Fibroblast of gingiva (primary cell): ENCODE measurements around the gene ICA1.
"Not testable (repeated sequence)": the region's sequence is repeated elsewhere in the genome, so short reads cannot be mapped to it uniquely, and the experiment has no call there.

Experiments used
- DNase-seq: peaks from one replicate; pipeline ENCODE4 v3.0.0-alpha.2; 2011; ENCODE audit warnings: low read depth

Gene ICA1

DNA sequence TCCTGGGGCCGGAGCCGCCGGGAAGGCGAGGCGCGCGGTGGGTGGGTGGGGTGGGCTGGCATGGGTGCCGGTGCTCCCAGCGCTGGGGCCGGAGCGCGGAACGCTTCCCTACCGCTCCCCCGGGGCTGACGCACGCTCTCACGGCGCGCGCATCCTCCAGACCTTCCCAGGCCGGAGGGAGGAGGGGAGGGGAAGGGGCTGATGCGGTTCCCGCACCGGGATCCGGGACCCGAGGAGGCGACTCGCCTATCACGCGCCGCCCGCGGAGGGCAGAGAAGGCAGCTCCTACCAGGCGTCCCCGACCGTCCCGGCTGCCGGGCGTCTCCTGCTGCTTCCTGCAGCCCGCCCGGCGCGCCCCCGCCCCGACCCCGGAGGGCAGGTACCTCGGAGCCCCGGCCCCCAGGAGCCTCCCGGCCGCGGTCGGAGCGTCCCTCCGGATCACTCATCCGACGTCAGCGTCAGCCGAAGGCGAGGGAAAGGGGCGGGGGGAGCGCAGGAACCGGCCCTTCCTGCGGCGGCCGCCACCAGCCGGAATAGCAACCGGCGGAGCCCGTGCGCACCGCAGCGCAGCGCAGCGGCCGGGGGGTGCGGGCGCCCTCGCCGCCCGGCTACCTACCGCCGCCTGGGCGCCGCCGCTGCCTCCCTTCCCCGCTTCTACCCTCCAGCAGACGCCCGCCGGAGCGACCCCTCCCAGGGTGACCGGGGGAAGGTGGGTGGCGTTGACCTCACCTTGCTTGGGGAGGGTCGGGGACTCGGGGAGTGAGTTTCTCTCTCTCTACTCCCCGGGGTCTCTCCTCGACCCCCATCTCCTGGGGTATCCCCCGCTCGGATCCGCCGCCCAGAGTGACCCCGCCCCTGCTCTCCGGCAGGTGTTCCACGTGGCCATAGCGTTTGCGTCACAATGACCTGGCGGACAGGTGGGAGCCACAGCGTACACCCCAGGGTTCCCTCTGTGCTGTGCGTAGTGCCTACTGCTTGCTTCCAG is at the start of gene ICA1:
Gene ICA1, minus strand, starts transcription at position 457 of the 985 bp plus-strand sequence. CDS start 26,241 bp downstream, outside the sequence.
- DNase-seq: peak; percentile 7

- no peak for DNase-seq
These were observed 48.9 kb upstream of the ICA1 start for GRCh38 chr7:8310876-8311275.

- no peak for DNase-seq
These were observed 43.8 kb upstream of the ICA1 start for GRCh38 chr7:8305625-8306388.

- no peak for DNase-seq
These were observed 43.1 kb upstream of the ICA1 start for GRCh38 chr7:8305104-8305503.

DNA sequence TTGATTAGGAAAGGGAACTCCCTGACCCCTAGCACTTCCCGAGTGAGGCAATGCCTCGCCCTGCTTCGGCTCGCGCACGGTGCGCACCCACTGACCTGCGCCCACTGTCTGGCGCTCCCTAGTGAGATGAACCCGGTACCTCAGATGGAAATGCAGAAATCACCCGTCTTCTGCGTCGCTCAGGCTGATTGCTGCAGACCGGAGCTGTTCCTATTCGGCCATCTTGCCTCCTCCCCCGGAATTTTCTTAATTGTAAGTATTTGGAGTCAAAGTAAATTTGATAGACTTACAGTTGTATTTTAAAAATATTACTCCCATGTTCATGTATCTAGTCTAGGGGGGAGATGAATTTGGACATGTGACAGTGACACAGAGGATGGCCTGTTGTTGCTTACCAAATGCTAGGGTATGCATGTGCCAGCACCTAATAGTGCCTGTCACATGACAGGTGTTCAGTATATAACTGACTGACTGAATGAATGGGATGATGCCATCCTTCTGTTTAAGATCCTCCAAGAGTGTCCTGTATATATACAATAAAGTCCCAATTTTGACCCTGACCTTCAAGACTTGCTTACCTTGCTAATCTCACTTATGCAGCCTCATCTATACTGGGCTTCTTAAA is 42.0 kb upstream of the ICA1 start:
- DNase-seq: no peak

- not testable (repeated sequence) for DNase-seq
These were observed 35.1 kb upstream of the ICA1 start for GRCh38 chr7:8297023-8297422.

GRCh38 chr7:8296362-8296659 is 34.3 kb upstream of the ICA1 start:
- DNase-seq: no peak

DNA sequence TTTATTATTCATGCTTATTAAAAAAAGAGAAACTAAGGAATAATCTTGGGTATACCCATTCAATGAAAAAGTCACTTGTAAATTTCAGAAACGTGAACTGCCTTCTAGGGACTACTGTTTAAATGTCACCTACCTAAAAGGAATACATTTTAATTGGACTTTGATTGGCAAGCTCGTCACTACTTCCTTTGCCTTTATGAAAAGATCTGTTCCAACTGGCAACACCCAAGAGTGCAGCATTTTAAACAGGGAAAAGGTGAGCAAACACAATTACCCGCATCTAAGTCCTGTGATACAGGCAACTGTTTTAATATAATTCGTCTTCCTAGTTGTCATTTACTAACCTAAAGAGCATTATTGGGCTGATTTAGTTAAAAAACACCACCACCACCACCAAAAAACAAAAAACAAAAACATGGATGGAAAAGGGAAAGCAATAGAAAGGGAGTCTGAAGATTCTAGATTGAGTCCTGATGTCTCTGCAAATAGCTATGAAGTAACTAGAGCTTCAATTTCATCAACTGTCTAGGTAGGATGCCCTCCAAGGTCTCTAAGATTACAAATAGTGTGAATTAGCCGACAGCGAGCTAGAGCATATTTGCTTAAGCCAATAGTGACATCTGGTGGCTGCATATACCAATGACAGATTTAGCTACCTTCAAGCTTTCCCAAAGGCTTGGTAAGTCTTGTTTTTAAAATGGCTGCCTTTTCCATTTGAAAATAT is 33.8 kb upstream of the ICA1 start:
- DNase-seq: peak; percentile 79

- DNase-seq: no peak
These were observed 29.6 kb upstream of the ICA1 start for GRCh38 chr7:8291397-8292141.

GRCh38 chr7:8290645-8291308 is 28.8 kb upstream of the ICA1 start:
- DNase-seq: no peak

DNA sequence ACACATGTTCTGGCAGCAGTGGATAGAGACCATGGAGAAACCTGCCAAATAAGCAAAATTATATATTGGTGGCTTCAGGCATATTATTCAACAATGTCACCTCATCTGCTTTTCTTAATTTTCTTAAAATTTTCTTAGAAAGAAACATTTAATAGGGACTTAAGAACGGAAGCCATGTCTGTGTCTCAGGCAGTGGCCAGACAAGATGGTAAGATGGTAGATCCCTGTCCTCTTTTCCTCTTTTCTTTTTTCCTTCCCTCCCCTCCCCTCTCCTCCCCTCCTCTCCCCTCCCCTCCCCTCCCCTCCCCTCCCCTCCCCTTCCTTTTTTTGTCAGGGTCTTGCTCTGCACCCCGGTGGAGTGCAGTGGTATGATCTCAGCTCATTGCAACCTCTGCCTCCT is 24.2 kb upstream of the ICA1 start:
- DNase-seq: no peak

GRCh38 chr7:8285155-8285554 is 23.2 kb upstream of the ICA1 start:
- no peak for DNase-seq

DNA sequence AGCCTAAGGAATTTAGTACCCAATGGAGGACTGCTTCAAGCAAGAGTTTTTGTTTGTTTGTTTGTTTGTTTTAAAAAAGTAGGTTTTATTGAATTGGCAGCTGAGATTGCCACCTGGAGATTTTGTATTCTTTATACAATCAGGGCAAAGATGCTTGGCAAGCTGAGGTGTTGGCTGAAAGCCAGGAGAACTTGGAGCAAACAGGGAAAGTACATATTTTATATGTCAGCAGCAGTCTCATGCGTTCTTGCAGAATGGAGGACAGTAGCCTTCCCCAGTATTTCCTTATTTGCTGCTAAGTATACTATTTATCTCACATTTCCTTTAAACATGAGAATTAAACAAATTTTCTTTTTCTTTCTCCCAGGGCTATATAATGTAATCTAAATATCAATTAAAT is 22.6 kb upstream of the ICA1 start:
- no peak for DNase-seq

DNA sequence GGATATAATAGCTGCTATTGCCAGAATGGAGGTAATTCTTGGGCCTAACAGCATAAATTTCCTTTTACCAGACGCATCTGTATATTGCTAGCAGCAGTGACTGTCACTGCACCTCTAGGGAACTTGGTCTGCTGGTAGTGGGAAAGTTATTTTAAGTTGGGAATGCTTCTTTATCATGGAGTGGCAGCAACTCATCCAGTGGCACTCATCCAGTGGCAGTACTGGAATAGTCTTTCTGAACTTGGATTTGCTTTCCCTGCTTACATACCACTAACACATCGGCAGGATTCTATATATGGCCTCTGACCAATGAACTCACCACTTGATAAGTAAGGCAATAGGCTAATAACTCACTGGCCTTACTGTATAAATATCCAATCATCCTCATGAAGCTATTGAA is 22.0 kb upstream of the ICA1 start:
- no peak for DNase-seq

DNA sequence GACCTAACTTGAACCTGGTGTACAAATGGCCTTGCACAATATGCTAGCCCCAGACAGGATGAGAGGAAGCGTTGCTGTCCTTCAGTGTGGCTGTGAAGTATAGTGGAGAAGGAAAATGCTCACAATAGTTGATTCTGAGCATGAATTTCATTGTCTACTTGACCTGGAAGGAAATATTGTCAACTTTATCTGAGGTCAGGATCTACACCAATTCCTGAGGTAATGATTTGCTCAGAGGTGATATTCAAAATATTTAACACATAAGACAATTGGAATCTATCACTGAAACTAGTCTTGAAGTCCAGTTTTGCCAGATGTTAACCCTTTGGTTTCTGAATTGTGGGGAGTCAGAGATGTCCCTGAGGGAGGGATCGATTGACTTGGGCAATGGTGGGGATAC is 20.9 kb upstream of the ICA1 start:
- DNase-seq: no peak

DNA sequence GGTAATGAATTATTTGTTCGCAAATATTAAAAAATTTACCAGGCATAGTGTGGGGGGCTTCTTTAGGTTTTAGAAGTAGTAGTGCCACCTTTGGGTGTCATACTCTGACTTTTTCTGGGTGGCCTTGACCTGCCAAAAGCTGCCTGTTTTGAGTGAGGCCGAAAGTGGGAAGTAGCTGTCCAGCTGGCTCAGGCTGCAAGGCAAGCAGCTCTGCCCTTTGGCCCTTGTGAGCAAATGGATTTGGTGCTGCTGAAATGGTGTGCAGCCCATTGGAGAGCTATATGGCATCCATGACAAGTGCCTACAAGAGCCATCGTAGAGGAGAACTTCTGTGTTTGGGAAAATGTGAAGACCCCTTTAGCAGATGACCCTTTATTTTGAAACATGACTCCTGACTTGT is 20.2 kb upstream of the ICA1 start:
- no peak for DNase-seq

- DNase-seq: no peak
These were observed 16.2 kb upstream of the ICA1 start for GRCh38 chr7:8278183-8278582.

DNA sequence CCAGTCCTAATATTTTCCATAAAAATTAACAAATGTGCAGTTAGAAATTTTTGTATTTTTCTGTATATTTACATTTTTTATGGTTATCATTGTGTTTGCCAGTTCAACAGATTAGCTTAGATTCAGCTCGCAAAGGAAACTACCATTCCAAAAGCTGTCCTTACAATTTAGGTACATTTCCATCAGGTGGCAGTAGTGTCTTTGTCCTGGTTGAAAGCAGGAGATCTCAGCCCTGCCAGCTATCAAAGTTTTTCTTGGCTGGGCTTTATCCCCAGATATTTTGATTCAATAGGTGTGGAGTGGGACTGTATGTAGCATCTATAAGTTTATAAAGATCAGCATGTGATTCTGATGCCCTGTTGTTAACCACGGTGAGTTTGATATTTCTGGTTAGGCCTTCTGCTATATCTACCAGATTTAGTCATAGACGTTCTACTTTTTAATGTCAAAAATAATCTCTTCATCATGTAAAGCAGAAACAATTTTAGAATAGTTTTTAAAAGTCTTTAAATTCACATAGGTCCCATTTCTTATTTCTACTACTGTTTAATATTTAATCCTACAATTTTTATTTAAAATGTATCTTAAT is 15.5 kb upstream of the ICA1 start:
- no peak for DNase-seq

- no peak for DNase-seq
These were observed 12.6 kb upstream of the ICA1 start for GRCh38 chr7:8274589-8274988.

- DNase-seq: no peak
These were observed 10.0 kb upstream of the ICA1 start for GRCh38 chr7:8271960-8272359.

GRCh38 chr7:8263048-8263447 is 1.1 kb upstream of the ICA1 start:
- DNase-seq: no peak
